HuH-7.5 (cell line): Measurements from ENCODE around the gene ADGRB3.
A peak's percentile ranks its signal among the peaks of the same experiment; 100 is the strongest.

ENCODE experiments used
- DNase-seq: peaks from one replicate; pipeline ENCODE4 v3.0.0; 2011; ENCODE audit warnings: low spot score

The ADGRB3 gene

DNA sequence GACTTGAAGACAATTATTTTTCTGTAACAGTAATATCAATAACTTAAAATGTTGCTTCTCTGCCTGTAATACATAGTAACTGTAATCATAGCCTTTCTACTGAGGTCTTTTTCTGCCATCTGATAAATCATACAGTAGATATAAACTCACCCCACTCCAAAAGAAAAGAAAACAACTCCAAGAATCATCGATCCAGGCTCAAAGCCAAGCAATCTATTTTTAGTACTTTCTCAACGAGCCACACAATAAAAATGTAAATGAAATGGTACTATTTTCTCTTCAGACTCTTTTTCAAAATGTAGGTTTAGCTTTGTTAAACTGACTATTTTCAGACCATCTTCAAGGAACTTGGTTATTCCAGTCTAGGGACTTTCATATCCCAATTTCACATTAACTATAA is 493.3 kb downstream of the ADGRB3 start:
- no peak for DNase-seq

DNA sequence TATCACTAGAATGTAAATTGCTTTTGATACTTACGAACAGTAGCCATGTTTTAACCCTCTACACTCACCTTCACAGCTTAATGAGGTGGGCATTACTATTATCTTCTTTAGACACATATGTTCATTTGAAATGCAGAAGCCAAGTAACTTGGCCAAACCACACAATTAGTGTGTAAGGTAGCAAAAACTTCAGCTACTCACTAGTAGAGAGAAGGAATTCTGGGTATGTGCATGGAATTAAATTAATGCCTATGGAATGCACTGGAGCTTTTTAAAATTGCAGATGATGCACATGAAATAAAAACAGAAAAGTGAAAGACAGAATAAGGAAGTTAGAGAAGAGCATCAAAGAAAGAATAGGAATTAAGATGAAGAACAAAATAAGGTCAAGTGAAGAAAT is 494.0 kb downstream of the ADGRB3 start:
- no peak for DNase-seq

DNA sequence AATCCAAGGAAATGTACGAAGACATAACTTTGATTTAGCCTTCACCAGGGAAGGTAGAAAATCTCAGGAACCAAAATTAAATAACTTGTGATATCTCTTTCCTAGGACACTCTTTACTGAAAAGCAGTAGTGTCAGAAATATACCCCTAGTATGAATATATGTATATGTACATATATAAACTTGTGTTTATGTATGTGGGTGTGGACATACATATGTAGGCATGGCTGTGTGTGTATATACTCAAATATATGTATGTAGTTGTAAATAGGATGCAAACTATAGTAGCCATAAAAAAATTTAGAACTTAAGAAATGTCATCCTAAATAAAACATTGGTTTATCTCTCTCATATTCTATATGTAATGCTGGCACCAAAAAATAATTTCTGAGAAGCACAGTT is 500.8 kb downstream of the ADGRB3 start:
- DNase-seq = no peak

DNA sequence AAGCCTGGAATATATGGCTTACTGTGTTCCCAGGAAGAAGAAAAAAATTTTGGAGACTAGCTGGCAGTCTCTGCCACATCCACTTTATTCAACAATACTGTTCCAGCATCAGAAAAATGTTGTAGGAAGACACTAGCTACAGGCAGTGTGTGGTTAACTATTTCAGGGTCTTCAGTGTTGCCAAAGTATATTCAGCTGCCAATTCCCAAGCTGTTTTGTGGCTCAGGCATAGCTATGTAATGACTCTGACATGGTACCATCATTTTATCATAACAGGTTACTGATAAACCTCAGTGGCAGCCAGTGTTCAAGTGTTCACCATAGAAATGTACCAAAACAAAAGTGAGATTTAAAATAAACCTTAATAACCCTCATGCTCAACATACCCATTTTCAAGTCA is 503.1 kb downstream of the ADGRB3 start:
- no peak for DNase-seq

DNA sequence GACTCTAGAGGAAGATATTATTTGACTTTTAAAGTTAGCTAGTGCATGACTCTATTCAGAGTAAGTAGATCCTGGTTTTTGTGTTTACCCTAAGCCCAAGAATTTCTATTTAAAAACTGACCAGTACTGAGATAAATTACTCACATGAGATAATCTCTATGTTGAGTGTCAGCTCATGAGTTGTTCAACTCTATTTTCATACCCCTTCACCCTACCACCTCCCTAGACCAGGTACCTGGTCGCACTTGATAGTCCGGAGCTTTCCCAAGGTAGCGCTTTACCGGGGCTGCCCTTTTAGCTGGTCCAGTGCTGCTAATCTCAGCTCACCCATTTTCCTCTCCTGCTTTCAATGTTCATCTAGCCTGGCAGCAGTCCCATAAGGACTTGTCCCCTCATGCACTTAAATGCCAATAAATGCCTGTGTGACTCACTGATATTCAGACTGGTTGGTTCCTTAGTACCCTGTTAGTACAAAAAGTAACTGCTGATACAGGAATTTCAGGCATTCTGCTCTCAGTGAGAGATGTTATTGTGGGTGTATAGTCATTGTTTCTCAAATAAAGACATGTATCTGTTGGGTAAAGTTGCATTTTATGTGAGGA is 503.9 kb downstream of the ADGRB3 start:
- DNase-seq = no peak

DNA sequence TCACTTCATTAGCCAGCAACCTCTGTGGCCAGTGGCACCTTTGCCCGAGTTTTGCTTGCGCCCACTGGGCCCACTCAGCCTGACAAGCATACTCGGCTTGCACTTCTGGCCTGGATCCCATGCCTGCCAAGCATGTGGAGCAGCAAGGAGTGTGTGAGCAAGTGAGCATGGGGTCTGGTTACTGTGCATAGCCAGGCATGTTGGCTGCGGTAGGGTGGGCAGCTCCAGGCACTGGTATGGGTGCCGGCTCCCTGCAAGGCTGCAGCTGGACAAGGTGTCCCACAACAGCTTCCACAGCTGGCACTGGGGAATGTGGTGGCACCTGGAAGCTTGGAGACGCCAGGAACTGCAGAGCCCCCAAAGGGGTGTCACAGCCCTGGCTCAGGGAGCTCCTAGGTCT is 510.0 kb downstream of the ADGRB3 start:
- no peak for DNase-seq

DNA sequence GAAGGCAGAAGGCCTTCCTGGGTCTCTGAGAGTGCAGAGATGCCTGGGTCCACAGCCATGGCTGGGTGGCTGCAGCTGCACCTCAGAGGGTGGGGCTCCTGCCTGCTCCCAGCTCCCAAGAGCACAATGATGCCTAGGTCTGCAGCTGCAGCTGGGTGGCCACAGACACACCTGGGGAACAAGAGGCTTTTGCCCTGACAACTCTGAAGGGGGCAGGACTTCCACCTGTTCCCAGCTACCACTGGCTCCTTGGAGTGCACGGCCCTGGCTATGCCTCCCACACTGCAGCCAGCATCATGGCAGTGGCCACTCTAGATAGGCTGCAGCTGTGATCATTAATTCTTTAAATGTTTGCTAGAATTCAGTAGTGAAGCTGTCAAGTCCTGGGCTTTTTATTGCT is 511.3 kb downstream of the ADGRB3 start:
- DNase-seq = no peak

DNA sequence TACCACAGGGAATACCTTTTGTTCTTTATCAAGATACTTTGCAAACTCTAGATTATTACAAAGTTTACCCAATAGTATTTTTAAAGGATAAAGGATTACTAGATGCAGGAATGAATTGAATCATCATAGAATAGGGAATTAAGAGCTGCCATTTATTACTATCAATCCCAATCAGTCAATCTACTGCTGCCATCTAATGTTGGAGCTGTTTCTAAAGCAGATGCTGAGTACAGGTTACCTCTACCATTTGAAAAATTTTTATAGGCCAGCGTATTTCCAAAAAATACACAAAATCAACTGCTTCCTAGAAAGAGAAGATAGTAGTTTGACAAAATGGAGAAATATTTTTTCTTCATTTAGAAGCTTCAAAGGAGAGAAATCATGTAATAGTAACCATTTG is 520.4 kb downstream of the ADGRB3 start:
- no peak for DNase-seq

DNA sequence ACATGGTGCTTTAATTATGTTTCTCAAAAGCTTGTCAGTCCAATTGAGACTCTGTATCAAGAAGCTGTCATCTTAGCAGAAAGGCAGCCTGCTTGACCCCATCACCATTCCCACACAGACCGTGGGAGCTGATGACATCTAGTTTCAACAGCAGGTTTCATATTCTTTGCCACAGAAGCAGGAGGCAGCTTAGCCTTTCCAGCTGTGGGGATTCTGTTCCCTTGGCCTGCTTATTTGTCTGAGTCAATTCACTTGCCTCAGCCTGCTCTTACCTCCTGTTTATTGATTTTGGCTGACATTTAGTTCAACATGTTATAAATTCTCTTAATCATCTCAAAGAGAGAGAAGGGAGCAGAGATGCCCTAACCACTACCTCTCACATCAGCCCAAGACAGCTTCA is 527.7 kb downstream of the ADGRB3 start:
- no peak for DNase-seq

DNA sequence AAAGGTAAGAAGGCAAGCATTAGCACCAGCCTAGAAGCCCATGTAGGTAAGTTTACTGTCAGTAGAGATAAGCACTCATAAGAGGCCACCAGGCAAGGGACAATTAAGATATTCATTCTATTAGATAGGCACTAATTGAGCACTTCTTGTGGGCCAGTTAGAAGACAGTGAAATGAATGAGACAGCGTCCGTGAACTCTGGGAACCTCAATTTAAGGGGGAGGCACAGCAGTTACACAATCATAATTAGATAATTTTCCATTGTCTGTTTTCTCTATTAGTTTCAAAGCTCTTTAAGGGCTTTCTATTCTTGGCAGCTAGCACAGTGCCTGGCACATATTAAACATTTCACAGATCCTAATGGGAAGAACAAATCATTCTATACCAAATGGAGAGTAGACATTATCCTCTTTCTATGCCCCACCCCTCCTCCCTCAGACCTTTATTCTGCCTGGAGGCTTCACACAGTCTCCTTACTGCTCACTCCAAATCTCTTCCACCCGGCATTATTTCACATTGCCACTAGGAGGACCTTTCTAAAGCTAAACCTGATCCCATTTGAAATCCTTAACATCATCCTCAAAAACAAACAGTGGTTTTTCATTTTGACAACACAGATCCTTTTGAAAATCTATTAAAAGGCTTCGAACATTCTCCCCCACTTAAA is 529.6 kb downstream of the ADGRB3 start:
- DNase-seq = no peak

DNA sequence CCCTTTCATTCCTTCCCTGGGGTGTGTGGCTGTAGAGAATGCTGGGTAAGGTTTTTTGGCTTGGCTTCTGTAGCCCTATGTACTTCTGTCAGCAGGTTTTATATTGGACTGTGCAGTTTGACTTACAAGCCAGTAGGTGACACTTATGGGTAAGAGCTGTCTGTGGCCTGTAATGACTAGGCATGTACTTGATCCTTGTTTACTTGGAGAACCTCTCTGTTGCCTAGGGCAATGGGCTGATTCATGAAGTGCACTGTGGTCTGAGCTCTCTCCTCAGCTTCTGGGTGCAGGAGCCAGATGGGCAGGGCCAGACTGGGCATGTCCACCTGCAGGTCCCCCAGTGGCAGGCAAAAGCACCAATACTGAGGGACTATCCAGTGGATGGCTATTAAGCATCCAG is 544.6 kb downstream of the ADGRB3 start:
- no peak for DNase-seq

DNA sequence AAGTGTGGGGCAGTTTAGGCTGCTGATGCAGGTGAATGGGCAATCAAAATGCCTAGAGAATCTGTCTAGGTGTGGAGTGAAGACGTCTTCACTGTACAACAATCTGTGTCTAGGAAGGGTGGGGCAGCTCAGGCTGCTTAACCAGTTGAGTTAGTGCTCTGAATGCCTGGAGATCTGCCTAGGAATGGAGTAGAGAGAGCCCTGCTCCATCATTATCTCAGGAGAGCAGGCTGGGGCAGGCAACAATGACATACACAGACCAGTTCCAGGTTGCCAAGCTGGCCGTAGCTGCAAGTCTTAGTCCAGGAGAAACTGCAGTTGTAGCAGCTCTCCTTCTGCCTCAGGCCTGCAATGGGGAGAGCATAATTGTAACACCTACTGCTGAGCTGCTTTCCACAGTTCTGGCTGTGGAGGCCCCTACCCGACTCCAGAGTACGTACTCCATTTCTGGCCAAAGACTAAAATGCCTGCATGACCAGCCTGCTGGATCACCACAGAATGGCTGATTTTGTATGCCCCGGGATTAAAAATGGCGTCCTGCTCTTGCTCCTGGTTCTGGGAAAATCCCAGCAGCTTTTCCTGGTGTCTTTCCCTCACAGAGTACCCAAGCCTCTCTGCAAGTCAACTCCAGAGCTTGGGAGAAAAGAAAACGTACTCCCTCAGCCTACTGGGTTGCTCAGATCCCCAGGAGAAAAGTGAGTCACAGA is 545.4 kb downstream of the ADGRB3 start:
- no peak for DNase-seq

DNA sequence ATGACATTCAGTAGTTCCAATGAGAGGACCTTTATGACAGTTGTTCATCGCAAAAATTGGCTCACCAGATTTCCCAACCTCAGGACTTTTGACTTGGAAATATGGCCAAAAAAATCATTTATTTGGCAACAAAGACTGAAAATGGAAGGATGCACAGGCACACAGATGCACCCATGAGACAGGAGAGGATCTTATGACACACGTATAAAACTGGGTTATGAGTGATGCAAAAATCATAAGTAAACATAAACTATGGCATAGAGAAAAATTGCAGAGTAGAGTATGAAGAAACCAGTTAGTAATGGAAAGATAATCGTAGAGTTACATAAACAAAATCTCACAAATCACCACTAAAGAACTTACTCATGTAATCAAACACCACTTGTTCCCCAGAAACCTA is 546.9 kb downstream of the ADGRB3 start:
- DNase-seq = no peak

DNA sequence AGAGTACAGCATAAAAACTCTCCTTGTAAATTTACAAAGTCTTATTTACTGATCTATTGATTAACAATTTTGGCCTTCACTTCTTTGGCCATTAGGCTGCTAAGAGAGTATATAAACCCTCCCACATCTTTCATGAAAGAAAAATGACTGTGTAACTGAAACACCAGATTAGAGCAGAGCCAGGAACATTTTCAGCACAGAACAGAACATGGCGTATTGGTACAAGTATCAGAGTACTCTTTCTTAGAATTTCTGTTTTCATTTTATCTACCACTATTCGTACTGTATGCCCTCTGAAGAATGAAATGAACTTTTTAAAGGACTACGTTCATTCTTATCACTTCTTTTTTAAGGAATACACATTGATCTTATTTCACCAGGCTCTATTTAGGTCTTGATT is 550.2 kb downstream of the ADGRB3 start:
- DNase-seq = no peak

DNA sequence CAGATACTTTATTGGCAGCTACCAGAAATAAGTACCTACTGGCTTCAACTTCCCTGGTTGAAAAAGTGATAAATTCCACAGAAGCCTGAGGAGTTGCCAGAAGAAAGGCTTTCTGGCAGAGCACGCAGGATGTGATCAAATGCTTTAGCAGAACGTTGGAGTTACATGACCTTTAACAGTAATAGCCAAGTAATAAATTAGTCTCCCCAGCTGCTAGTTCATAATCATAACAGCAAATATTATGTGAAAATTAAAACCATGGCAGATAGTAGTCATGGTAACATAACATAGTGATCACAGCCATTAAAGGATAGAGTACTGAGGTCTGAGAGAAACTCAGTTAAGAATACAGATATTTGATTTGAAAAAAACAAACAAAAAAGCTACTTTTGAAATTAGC is 567.7 kb downstream of the ADGRB3 start:
- no peak for DNase-seq

DNA sequence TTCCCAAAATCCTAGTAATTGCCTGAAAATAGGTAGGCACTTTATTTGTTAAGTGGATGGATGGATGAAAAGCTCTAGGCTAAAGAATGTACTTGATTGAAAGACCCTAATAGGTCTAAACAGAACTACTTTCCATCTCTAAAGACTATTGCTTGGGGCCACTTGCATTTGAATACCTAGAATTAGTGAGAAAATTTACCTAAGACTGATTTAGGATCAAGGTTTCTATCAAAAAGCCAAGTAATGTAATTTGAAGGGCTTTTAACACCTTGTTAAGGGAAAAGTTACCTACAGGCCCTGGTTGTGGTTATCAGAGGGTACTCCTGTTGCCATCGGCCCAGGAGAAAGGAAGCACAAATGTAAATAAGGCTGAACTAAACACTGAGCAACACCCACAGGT is 581.0 kb downstream of the ADGRB3 start:
- no peak for DNase-seq

DNA sequence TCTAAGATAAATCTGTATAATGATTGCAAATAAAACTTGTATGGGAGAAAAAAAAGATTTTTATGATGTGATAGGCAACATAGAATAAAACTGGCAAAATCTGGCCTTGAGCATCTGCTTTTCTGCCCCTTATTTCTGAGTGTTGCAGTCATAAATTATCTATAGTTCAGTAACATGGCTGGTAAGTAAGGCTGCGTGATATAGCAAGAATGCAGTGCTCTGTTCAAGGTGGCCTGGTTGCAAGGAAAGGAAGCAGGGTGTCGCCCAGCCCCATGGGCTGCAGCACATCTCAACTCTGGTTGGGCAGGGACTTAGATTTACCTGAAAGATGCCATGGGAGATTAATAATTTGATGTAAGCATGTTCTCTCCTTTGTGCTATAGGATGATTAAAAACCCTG is 582.3 kb downstream of the ADGRB3 start:
- no peak for DNase-seq

DNA sequence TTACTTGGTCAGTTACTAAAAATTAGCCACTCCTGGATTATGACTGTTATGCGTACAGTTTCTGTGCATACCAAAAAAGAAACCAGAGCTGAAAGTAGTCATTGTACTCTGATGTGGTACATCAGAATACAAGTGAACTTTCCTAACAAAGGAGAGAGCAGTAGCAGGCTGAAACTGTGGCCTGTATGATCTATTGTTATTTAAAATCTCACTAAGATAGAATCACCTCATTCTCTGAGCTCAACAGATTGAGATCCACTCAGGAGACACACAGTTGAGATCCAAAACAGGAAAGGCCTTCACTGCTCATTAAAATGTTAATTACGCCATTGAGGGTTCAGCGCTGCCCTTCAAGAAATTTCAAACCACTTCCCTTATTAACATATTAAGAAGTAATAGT is 585.3 kb downstream of the ADGRB3 start:
- no peak for DNase-seq

DNA sequence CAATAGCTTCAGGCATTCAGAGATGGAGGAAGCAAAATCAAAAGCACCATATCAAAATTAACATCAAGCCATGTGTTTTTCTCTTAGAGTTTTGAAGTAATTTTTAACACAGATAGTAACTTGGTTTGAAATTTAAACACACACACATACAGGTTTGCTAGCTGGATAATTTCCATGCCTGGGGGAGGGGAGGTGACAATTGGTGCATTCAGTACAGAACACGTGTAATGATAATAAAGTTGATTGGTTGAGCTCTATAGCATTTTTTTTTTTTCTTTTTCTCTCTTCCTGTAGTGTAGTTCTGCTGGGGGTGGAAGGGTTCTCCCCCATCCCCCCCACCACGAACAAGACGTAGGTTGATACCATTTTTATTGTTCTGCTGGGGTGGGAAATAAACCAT is 596.9 kb downstream of the ADGRB3 start:
- DNase-seq = no peak

DNA sequence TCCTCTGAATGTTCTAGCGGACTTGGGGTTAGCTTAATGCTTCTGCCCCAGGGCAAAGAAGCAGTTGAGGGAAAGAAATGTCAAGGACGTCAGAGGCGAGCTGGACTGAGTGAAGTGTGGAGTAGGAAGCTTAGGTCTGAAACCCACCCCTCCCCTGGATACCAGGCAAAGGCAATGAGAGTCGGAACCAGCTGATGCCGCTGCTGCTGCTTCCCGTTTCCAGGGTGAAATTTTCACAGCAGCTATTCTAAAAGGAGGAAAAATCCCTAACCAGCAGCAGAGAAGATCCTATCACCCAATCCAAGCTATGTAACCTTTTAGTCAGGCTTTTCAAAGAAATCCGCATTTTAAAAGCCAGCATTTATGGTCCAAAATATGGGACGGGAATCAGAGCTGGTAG is 597.4 kb downstream of the ADGRB3 start:
- no peak for DNase-seq

DNA sequence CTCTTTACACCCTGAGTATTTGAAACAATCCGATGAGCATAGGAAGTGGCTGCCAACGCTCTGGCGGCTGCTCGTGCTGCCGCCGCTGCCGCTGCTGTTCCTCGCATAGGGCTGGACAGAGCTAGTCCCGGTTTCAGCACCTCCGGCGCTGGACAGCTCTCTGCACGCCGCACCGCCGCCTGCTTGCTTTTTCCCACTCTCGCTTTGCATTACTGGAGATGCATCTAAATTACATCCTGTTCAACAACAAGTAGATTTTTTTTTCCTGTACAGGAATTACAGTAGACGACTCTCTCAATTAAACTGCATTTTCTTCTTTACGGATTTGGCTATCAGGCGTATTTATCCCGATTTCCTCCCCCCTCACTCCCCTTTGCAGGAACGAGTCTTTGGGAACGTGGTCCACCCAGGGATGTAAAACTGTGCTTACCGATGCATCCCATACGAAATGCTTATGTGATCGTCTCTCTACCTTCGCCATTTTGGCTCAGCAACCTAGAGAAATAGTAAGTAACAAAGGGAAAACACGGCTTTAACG is 597.9 kb downstream of the ADGRB3 start:
- DNase-seq = peak; percentile 16

DNA sequence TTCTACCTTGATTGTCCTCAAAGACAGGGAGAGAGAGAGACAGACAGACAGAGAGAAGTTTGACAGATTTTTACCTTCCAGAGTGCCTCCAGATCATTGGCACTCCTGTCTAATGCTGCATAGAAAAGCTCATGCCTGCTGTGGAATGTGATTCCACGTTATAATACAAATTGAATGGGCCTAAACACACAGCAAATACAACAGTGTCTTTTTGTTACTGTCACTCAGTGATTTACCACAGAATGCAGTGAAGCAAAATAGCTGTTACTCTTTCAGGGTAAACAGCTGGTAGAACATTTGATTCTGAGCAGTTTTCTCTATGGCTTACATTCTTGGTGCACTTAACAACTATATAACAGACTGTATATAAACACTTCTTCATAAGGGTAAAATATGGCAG is 603.0 kb downstream of the ADGRB3 start:
- no peak for DNase-seq

DNA sequence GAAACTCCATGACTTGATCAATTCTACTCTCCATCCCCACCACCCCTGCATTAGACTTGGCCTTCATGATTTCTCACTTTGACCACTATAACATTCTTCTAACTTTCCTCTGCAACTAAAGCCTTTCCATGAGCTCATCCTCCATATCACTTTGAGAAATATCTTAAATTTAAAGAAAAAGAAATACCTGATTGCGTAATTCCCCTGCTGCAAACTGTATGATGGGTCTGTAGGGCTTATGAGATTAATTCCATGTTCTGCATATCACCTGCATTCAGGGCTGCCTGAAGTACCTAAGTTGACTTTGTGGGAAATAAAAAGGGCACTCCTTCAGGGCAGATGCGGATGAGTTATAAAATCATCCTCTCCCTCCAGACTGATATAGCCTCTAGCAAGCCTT is 611.9 kb downstream of the ADGRB3 start:
- DNase-seq = no peak

DNA sequence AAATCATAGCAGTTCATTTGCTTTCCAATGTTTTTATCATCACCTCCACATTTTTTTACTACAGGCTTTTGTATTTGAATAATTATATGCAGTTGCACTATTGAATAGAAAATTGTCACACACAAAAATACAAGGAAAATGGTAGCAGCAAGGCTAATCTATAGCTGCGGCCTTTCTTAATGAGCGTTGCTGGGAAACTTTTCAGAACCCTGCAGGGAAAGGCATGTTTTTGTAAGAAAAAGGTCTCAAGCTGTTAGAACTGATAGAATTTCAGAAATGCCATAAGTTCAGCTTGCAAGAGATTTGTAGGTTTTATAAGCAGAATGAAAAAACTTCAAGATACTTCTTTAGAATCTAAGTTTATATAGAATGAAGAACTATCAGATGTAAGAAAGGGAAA is 625.9 kb downstream of the ADGRB3 start:
- DNase-seq = no peak
